Measurements from ENCODE around the gene EEF1AKMT4.
A peak's percentile ranks its signal among the peaks of the same experiment; 100 is the strongest.

Gene EEF1AKMT4
- long read RNA-seq, transcript EEF1AKMT4-201 (3 exons, 1,823 nt) = major isoform, 83 of 85 reads
- long read RNA-seq, partial matches to known transcripts = 0 of 85 reads
- long read RNA-seq, other reads (novel, unspliced or antisense) = 2 of 85 reads

DNA sequence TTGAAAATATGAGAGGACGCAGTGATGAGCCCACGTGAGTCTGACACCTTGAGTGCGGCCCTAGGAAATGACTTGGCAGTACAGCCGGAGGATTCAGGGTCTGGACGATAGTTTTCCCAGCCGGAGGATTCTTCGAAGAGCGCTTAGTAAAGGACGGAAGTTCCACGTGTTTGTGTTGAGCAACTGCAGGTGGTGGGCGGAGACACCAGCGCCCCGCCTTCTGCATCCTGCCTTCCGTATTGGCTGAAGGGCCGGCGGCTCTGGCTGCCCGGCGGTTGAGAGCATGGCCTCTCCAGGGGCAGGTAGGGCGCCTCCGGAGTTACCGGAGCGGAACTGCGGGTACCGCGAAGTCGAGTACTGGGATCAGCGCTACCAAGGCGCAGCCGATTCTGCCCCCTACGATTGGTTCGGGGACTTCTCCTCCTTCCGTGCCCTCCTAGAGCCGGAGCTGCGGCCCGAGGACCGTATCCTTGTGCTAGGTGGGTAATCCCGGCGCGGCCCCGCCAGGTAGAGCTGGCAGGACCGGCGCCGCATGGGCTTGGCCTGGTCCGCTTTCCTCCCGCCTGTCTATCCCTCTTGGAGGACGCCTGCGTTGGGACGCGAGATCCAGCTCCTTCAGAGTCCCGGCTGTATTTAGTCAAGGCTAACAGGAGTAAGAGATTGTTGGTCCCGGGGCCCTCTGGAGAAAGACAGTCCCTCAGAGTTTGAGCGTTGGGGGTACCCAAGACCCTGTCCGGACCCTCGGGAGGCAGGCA is at the start of gene EEF1AKMT4:
Gene EEF1AKMT4, plus strand, starts transcription at position 261 of the 755 bp plus-strand sequence. Its CDS starts 23 bp downstream, at position 284.
- Histone ChIP-seq H3K27me3 (ENCODE audit: insufficient read depth, poor library complexity, severe bottlenecking) (no peaks in the 10 kb centered on the region), H3K4me3 (replicated peaks; ENCODE audit: insufficient read depth, low read length) (peak within 1 kb of the TSS; percentile 95), H3K27ac (replicated peaks) (peak within 1 kb of the TSS; percentile 94)
- TF ChIP-seq, protein P1, sequence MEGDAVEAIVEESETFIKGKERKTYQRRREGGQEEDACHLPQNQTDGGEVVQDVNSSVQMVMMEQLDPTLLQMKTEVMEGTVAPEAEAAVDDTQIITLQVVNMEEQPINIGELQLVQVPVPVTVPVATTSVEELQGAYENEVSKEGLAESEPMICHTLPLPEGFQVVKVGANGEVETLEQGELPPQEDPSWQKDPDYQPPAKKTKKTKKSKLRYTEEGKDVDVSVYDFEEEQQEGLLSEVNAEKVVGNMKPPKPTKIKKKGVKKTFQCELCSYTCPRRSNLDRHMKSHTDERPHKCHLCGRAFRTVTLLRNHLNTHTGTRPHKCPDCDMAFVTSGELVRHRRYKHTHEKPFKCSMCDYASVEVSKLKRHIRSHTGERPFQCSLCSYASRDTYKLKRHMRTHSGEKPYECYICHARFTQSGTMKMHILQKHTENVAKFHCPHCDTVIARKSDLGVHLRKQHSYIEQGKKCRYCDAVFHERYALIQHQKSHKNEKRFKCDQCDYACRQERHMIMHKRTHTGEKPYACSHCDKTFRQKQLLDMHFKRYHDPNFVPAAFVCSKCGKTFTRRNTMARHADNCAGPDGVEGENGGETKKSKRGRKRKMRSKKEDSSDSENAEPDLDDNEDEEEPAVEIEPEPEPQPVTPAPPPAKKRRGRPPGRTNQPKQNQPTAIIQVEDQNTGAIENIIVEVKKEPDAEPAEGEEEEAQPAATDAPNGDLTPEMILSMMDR (IDR thresholded peaks at IDR 0.05; ENCODE audit: insufficient read depth, low read length) = peak; percentile 69
- TF ChIP-seq, protein P2, sequence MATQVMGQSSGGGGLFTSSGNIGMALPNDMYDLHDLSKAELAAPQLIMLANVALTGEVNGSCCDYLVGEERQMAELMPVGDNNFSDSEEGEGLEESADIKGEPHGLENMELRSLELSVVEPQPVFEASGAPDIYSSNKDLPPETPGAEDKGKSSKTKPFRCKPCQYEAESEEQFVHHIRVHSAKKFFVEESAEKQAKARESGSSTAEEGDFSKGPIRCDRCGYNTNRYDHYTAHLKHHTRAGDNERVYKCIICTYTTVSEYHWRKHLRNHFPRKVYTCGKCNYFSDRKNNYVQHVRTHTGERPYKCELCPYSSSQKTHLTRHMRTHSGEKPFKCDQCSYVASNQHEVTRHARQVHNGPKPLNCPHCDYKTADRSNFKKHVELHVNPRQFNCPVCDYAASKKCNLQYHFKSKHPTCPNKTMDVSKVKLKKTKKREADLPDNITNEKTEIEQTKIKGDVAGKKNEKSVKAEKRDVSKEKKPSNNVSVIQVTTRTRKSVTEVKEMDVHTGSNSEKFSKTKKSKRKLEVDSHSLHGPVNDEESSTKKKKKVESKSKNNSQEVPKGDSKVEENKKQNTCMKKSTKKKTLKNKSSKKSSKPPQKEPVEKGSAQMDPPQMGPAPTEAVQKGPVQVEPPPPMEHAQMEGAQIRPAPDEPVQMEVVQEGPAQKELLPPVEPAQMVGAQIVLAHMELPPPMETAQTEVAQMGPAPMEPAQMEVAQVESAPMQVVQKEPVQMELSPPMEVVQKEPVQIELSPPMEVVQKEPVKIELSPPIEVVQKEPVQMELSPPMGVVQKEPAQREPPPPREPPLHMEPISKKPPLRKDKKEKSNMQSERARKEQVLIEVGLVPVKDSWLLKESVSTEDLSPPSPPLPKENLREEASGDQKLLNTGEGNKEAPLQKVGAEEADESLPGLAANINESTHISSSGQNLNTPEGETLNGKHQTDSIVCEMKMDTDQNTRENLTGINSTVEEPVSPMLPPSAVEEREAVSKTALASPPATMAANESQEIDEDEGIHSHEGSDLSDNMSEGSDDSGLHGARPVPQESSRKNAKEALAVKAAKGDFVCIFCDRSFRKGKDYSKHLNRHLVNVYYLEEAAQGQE (IDR thresholded peaks at IDR 0.05; ENCODE audit: insufficient replicate concordance, low read depth) = peak; percentile 51
- TF ChIP-seq SPI1 (IDR thresholded peaks at IDR 0.05; ENCODE audit: borderline replicate concordance, low read depth) = peak; percentile 82; the same call in 1 of the 2 replicates
- no peak; the same call in 1 of the 2 replicates for TF ChIP-seq POLR2AphosphoS5 (IDR thresholded peaks at IDR 0.05; ENCODE audit: low read depth)
- peak; percentile 89 for TF ChIP-seq GABPA (IDR thresholded peaks at IDR 0.05; ENCODE audit: low read depth)
- peak; percentile 97 to 99 for DNase-seq (ENCODE audit: low read depth in 1 of 2, low spot score in 1 of 2)

DNA sequence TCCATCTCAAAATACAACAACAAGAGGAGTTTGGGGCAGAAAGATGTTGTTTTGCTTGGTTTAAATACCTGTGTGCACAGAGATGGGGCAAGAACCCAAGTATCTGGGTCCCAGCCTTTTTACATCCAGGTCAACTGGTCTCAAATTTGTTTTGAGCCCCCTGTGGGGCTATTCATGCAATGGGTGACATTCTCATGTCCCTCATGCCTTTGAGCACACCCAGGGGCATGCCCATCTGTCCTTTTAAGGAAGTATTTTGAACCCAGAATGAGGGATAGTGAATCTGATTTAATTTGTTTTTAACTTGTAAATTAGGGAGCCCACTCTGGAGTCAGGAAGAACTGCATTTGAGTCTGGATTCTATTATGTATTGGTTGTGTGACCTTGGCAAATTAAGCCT is 48.6 kb upstream of the EEF1AKMT4 start:
- TF ChIP-seq SPI1 (IDR thresholded peaks at IDR 0.05; ENCODE audit: borderline replicate concordance, low read depth) = no peak
- no peak for TF ChIP-seq POLR2AphosphoS5 (IDR thresholded peaks at IDR 0.05; ENCODE audit: low read depth)
- TF ChIP-seq, protein P1 (IDR thresholded peaks at IDR 0.05; ENCODE audit: insufficient read depth, low read length) = no peak
- TF ChIP-seq, protein P2 (IDR thresholded peaks at IDR 0.05; ENCODE audit: insufficient replicate concordance, low read depth) = no peak
- no peak for TF ChIP-seq GABPA (IDR thresholded peaks at IDR 0.05; ENCODE audit: low read depth)

DNA sequence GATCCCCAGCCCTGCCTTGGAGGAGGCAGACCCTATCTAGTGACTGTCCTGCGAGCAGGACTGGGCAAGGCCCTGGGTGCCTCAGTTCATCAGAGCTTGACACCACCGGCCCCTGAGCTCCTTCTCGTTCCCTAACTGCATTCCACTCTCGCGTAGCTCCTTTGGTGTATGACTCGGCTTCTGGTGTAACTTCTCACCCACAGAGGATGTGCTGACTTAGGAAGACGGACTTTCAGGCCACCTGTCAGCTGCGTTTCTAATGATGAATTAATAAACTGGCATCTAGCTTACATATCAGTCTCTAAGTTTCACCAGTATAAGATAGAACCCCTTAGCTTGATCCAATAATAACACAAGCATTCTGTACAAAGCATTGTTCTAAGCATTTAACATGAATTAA is 45.9 kb upstream of the EEF1AKMT4 start:
- Histone ChIP-seq H3K27ac (replicated peaks) (no peak overlapping the region), H3K27me3 (ENCODE audit: insufficient read depth, poor library complexity, severe bottlenecking) (no peaks in the 10 kb centered on the region), H3K4me3 (replicated peaks; ENCODE audit: insufficient read depth, low read length) (no peak overlapping the region)
- DNase-seq (ENCODE audit: low read depth in 1 of 2, low spot score in 1 of 2) = no peak
- TF ChIP-seq SPI1 (IDR thresholded peaks at IDR 0.05; ENCODE audit: borderline replicate concordance, low read depth) (no peak), GABPA (IDR thresholded peaks at IDR 0.05; ENCODE audit: low read depth) (no peak), POLR2AphosphoS5 (IDR thresholded peaks at IDR 0.05; ENCODE audit: low read depth) (no peak)
- TF ChIP-seq, protein P2 (IDR thresholded peaks at IDR 0.05; ENCODE audit: insufficient replicate concordance, low read depth) = no peak
- TF ChIP-seq, protein P1 (IDR thresholded peaks at IDR 0.05; ENCODE audit: insufficient read depth, low read length) = no peak

More for the DNA sequence above, 48.6 kb upstream of the EEF1AKMT4 start:
- Histone ChIP-seq H3K4me3 (replicated peaks; ENCODE audit: insufficient read depth, low read length) (no peak overlapping the region), H3K27ac (replicated peaks) (no peak overlapping the region), H3K27me3 (ENCODE audit: insufficient read depth, poor library complexity, severe bottlenecking) (no peaks in the 10 kb centered on the region)
- DNase-seq (ENCODE audit: low read depth in 1 of 2, low spot score in 1 of 2) = no peak
